Nephron (organoid): ENCODE measurements around the gene NHERF1.
A peak's percentile ranks its signal among the peaks of the same experiment; 100 is the strongest.

Experiments
- H3K27ac Mint-ChIP-seq, 3 experiments: 2 replicates each; pipeline ENCODE4 v1.8.0; 2020; ENCODE audit warnings: mixed read lengths in 3 of 3, mild to moderate bottlenecking in 2 of 3, moderate library complexity in 1 of 3
- H3K27me3 Mint-ChIP-seq: 2 replicates; pipeline ENCODE4 v1.8.0; 2021; ENCODE audit warnings: low read depth, mild to moderate bottlenecking, moderate library complexity, mixed read lengths
- H3K36me3 Mint-ChIP-seq: 2 replicates; pipeline ENCODE4 v1.8.0; 2020; ENCODE audit warnings: low read depth, mixed read lengths
- H3K4me1 Mint-ChIP-seq: 2 replicates; pipeline ENCODE4 v1.8.0; 2020; ENCODE audit warnings: mixed read lengths
- H3K4me3 Mint-ChIP-seq, 3 experiments: 2 replicates each; pipeline ENCODE4 v1.8.0; 2020; ENCODE audit warnings: mild to moderate bottlenecking in 3 of 3, mixed read lengths in 3 of 3, moderate library complexity in 2 of 3
- H3K9me3 Mint-ChIP-seq: 2 replicates; pipeline ENCODE4 v1.8.0; 2020; ENCODE audit warnings: mixed read lengths
- TF ChIP-seq, protein P1 (sequence below), 3 experiments: fragments of 200-600 bp; sonication (generic); IDR thresholded peaks; one replicate each; pipeline ENCODE4 v1.5.0; 2021; ENCODE audit warnings: antibody characterized with exemption in 3 of 3; ENCODE audit not compliant: unreplicated experiment in 3 of 3

The NHERF1 gene

DNA sequence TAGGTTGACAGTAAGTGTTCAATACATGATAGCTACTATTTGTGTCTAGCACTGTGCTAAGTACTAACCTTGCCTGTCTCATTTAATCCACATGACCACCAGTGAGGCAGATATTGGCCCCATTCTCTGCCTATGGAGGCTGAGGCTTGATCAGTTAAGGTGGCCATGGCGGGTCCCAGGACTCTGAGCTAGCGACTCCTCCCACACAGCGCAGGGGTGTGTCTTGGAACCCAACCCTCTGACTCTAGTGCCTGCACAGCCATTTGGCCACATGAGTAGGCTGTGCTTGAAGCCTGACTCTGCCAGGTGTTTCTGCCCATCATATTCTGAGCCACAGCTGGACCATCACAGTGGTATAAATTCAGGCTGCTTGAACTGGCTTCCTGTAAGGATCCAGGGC, 6.4 kb downstream of the NHERF1 start:
- no peaks in the 10 kb centered on the region for H3K9me3 Mint-ChIP-seq
- H3K4me3 Mint-ChIP-seq, result peak overlapping the region in 2 of 3 experiments; percentile 3 to 19
- H3K36me3 Mint-ChIP-seq, result peaks cover 9% of the 10 kb centered on the region
- H3K4me1 Mint-ChIP-seq, result peaks cover 59% of the 10 kb centered on the region
- peak overlapping the region in 1 of 3 experiments; percentile 51 for H3K27ac Mint-ChIP-seq
- H3K27me3 Mint-ChIP-seq, result peaks cover 10% of the 10 kb centered on the region
- TF ChIP-seq, protein P1, sequence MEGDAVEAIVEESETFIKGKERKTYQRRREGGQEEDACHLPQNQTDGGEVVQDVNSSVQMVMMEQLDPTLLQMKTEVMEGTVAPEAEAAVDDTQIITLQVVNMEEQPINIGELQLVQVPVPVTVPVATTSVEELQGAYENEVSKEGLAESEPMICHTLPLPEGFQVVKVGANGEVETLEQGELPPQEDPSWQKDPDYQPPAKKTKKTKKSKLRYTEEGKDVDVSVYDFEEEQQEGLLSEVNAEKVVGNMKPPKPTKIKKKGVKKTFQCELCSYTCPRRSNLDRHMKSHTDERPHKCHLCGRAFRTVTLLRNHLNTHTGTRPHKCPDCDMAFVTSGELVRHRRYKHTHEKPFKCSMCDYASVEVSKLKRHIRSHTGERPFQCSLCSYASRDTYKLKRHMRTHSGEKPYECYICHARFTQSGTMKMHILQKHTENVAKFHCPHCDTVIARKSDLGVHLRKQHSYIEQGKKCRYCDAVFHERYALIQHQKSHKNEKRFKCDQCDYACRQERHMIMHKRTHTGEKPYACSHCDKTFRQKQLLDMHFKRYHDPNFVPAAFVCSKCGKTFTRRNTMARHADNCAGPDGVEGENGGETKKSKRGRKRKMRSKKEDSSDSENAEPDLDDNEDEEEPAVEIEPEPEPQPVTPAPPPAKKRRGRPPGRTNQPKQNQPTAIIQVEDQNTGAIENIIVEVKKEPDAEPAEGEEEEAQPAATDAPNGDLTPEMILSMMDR (IDR thresholded peaks at IDR 0.05; ENCODE audit: unreplicated experiment in 3 of 3), result no peak

DNA sequence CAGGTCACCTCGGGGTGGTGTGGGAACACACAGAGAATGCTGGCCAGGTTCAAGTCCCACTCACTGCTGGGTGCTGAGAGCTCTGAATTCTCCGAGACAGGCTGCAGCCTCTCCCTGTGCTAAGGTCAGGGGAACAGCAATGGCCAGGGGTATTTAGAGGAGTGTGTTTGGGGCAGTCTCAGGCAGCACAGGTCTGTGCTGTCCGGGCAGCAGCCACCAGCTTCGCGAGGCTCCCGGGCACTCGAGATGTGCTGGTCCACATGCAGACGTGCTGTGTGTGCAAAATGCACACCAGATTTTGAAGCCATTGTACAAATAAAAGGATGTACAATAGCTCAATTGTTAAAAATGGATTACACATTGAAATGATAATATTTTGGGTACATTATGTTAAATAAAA, 7.1 kb downstream of the NHERF1 start:
- Mint-ChIP-seq H3K4me1 (peaks cover 61% of the 10 kb centered on the region), H3K27me3 (peaks cover 5% of the 10 kb centered on the region), H3K4me3 (no peak overlapping the region), H3K36me3 (peaks cover 9% of the 10 kb centered on the region), H3K9me3 (no peaks in the 10 kb centered on the region), H3K27ac (no peak overlapping the region)
- TF ChIP-seq, protein P1 (IDR thresholded peaks at IDR 0.05; ENCODE audit: unreplicated experiment in 3 of 3), result no peak

DNA sequence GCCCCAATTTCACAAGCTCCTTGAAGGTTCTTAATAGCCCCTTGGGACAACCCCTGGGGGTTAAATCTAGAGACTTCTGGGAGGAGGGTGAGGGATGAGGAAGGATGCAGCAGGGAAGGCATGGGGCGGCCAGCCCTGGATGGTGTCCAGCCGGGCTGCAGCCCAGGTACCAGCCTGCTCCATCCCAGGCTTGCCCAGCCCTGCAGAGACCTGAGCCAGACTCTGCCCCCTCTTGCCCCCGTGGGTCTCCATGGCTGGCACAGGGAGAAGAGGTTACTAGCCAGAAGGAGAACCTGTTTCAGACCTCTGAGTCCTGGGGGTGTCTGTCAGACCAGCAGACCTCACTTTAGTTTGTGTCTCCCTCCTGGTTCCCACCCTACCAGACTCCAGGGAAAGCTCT, 8.5 kb downstream of the NHERF1 start:
- no peaks in the 10 kb centered on the region for H3K9me3 Mint-ChIP-seq
- TF ChIP-seq, protein P1 (IDR thresholded peaks at IDR 0.05; ENCODE audit: unreplicated experiment in 3 of 3), result no peak
- no peak overlapping the region for H3K4me3 Mint-ChIP-seq
- H3K36me3 Mint-ChIP-seq, result peaks cover 9% of the 10 kb centered on the region
- H3K27me3 Mint-ChIP-seq, result no peaks in the 10 kb centered on the region
- H3K27ac Mint-ChIP-seq, result peak overlapping the region; percentile 81 to 97 (median 90)
- peaks cover 65% of the 10 kb centered on the region for H3K4me1 Mint-ChIP-seq

DNA sequence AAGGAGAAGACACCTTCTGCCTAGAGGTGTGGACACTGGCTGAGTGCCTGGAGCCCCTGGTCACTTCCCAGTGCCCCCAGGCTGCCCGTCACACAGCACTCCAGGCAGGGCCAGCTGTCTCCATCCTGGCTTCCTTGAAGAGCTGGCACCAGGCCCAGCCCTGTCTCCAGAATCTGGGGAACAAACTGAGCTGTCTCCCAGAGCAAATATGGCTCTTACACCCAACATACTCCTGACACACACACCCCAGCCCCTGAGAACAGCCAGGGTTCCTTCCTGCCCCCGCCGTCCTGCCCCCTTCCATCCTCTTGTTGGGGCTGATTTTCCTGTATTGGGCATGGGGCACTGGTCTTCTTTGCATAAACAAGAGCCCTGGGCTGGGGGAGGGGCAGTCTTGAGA, 9.1 kb downstream of the NHERF1 start:
- Mint-ChIP-seq H3K4me3 (peak overlapping the region in 2 of 3 experiments; percentile 11 to 34), H3K4me1 (peaks cover 62% of the 10 kb centered on the region), H3K36me3 (peaks cover 6% of the 10 kb centered on the region), H3K27me3 (no peaks in the 10 kb centered on the region), H3K9me3 (no peaks in the 10 kb centered on the region), H3K27ac (peak overlapping the region; percentile 81 to 97 (median 90))
- TF ChIP-seq, protein P1 (IDR thresholded peaks at IDR 0.05; ENCODE audit: unreplicated experiment in 3 of 3), result no peak

DNA sequence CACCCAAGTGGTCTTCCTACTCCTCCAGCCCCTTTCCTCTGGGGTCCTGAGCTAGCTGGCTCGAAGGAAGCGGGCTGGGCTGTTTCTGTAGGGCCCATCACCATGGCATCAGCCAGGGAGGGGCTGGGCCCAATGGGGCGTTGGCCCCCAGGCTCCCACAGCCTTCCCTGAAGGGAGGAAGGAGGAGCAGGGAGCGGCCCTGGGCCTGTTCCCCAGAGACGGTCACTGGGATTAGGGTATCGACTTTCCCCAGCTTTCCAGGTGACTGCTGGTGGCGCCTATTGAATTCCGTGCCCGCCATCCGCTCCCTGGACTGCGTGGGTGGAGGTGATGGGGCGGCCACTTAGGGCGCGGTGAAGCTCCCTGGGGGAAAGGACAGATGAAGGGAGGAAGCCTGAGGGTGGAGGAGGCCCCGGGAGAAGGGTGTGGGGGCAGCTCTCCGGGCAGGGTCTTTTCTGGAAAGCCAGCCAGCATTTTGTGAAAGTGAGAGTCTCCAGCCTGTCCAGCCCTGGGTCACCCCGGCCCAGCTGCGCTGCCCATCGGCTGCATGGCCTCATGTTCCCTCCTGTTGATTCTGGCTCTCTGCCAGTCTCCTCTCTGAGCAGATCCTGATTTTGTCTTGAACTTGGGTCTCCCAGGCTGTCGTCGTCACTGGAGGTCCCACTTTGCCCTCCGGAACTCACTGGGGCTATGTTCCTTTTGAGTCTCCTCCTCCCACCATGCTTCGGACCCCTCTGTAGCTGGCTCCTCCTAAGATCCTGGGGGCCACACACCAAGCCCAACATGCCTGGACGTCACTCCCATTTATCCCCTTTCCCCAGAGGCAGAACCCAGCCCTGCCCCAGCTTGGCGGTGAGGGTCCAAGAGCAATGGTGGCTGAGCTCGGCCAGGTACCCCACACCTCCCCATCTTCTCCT, 9.8 kb downstream of the NHERF1 start:
- peak overlapping the region; percentile 37 to 66 (median 60) for H3K4me3 Mint-ChIP-seq

More for the DNA sequence above, 9.8 kb downstream of the NHERF1 start:
- TF ChIP-seq, protein P1 (IDR thresholded peaks at IDR 0.05; ENCODE audit: unreplicated experiment in 3 of 3), result no peak
- Mint-ChIP-seq H3K36me3 (no peaks in the 10 kb centered on the region), H3K9me3 (no peaks in the 10 kb centered on the region), H3K4me1 (peaks cover 62% of the 10 kb centered on the region), H3K27ac (peak overlapping the region; percentile 90 to 97 (median 93)), H3K27me3 (no peaks in the 10 kb centered on the region)
